Measurements from ENCODE around the gene WDR5. TPM values are rescaled to one million over a fixed set of nuclear protein-coding genes. Genes with fewer than 3 reads are reported as not detected.

Gene WDR5
- total RNA-seq, 2 experiments from 2014 or later = 62.9 to 63.6 TPM

DNA sequence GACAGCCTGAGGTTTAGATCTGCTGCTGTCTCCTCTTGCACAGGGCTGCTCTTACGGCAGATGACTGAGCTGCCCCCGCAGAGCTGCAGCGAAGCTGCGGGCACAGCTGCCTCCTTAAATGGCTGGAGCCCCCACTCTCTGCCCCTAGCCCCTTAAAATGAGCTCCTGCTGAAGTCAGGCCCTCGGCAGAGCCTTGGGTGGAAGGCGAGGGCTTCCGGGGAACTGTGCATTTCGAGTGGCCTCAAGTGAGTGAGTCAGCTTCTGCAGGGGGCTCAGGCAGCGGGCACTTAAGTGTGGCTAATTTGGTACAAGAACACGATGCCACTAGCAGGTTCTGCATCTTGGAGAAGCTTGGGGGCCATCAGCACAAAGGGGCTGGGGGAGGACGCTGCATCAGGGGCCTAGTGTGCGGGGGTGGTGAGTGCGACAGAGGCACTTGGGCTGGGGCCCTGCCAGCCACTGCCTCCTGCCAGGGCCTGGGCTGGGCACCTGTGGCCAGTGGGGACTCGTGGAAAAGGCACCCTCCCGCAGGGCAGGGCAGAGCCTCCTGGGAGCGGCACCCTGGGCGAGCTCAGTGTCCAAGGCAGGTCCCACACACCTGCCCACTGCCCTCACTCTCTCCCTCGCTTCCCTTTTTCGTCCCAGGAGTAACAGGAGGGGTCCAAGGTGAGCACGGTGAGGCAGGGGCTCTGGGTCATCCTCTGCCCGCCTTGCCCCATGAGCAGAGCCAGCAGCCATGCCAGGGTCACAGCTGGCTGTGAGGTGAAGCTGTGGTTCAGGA, 57.3 kb downstream of the WDR5 start:
- CTCF ChIA-PET = no interaction called here
- POLR2A ChIA-PET = no interaction called here

DNA sequence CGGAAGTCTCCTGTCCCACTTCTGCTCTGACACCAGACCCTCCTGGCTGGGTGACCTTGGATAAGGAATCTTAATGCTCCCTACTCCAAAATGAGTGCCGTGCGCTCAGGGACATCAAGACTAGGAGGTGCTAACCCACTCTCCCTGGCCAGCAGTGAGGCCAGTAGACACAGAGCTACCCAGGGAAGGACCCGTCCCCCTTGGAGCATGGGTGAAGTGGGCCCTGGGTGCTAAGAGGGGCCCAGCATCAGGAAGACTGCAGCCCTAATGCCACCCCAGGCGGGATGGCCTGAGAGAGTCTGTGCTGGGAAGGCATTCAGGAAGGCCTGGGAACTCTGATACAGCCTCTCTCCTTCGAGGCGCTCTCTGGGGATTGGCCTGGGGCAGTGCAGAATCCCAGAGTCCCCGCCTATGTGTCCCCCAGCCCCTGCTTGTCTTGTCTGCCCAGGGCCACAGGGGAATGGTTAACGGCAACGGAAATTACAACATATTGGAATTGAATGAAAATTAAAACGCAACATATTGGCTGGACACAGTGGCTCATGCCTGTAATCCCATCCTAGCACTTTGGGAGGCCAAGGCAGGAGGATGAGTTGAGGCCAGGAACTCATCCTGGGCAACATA, 58.1 kb downstream of the WDR5 start:
- CTCF ChIA-PET = no interaction called here

DNA sequence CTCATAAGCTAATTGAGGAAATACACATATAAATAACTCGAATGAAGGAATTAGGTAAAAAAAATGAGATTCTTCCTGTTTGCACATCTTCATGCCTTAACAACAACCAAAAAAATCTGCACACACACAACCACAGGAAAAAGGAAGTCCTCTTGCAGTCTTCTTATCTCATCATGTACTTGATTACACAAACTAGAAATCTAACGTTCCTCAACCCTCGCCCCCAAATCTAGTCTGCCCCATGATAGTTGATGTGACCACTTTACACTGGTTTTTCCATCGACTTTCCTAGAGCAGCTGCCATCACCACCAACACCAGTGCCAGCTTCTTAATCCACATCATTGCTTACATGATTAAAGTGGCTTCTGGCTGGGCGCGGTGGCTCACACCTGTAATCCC, 59.7 kb downstream of the WDR5 start:
- POLR2A ChIA-PET = no interaction called here
- CTCF ChIA-PET = interaction anchor here (1.5 kb wide), 1 partner anchor 25 kb away, joined by 4 read pairs; no protein-coding TSS in a partner anchor

More for the DNA sequence above, 58.1 kb downstream of the WDR5 start:
- POLR2A ChIA-PET = no interaction called here

DNA sequence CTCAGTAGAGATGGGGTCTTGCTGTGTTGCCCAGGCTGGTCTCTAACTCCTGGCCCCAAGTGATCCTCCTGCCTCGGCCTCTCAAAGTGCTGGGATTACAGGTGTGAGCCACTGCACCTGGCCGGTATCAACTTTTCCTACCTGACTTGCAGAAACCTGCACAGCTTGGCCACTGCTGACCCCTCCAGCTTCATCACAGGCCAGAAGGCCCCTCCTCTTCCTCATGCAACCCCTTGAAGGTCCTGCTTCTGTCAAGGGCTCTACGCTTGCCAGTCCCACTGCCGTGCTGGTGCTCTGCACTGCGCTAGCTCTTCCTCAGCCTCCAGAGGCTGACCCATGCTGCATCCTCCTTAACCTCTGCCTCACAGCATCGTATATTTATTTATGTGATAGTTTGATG, 61.0 kb downstream of the WDR5 start:
- CTCF ChIA-PET = no interaction called here
- POLR2A ChIA-PET = no interaction called here

DNA sequence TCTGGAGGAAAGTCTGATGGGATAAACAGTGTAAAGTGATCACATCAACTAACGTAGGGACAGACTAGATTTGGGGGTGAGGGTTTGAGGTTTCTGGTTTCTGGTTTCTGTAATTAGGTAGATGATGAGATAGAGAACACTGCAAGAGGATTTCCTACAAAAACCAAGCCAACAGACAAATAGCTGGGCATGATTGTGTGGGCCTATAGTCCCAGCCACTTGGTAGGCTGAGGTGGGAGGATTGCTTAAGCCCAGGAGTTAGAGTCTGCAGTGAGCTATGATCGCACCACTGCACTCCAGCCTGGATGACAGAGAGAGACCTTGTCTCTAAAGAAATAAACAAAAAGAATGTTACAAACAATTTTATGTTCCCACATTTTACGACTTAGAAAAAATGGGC, 62.9 kb downstream of the WDR5 start:
- ChIA-PET CTCF (interaction anchor here (0.8 kb wide), 1 partner anchor 28 kb away, joined by 3 read pairs; no protein-coding TSS in a partner anchor), POLR2A (no interaction called here)

DNA sequence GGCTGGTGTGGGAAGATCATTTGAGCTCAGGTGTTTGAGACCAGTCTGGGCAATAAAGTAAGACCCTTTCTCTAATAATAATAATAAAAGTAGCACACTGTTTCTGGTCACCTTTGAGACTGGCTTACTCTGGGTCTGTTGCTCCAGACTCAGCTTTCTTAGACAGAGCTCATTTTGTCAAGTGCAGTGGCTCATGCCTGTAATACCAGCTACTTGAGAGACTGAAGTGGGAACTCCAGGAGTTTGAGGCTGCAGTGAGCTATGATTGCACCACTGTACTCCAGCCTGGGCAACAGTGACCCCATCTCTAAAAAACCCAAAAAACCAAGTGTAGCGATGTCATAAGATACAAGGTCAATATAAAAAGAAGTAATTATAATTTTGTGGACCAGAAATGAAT, 64.8 kb downstream of the WDR5 start:
- POLR2A ChIA-PET = no interaction called here

DNA sequence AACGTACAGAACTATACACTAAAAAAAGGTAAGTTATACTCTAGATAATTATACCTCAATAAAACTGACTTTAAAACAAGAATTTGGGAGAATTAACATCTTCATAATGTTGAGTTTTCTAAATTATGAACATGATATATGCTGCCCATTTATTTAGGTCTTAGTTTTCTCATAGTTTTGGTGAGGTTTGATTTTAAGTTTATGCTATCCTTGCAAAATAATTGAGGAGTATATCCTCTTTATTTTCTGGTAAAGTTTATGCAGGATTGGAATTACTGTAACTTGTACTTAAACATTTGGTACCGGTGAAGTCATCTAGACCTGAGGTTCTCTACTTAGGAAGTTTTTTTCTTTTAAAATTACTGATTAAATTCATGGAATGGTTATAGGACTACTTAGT, 67.3 kb downstream of the WDR5 start:
- POLR2A ChIA-PET = no interaction called here
- CTCF ChIA-PET = no interaction called here

More for the DNA sequence above, 64.8 kb downstream of the WDR5 start:
- CTCF ChIA-PET = interaction anchor here (0.9 kb wide), 1 partner anchor 25 kb away, joined by 3 read pairs; no protein-coding TSS in a partner anchor

DNA sequence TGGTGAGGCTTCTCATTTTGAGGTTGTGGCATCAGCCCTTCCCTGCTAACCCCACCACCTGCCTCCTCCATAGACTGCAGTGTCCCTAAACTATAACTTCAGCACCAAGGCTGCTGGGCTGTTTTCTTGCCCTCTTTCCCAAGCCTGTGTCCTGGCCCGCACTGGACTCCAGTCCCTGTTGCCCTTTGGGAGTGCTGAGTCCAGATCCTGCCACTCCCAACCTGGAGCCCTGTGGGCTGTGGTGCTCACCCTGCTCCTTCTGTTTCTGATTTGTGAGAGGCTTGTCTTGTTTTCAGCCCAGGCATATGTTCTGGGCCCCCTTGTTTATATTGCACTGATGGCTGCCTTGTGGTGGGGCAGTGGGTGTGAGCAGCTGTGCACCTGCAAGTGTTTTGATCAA, 68.2 kb downstream of the WDR5 start:
- POLR2A ChIA-PET = no interaction called here
- CTCF ChIA-PET = no interaction called here

DNA sequence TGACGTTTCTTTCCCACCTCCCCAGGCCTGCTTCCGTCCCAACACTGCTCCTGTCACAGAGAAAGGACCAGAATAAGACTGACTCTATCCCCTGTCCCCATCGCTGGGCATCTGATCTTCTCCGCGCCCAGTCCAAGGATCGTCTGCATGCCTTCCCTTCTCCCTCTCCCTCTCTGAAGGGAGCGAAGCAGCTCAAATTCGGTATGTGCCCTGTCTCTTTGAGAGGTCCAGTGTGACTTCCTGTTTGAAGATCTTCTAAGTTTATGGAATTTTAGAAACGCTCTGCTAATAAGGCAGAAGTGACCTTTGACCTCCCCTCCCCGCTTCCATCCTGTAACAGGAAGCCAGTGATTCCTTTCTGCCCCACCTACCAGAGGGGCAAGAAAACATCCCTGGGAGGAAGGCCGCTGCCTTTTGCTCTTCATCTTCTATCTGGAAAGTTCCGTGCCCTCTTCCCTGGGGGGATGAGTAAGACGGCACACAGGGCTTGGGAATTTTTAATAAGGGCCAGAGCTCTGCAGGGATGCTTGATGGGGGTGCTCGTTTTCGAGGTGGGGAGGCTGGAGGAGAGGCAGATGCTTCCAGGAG, 69.2 kb downstream of the WDR5 start:
- ChIA-PET CTCF (no interaction called here), POLR2A (no interaction called here)

DNA sequence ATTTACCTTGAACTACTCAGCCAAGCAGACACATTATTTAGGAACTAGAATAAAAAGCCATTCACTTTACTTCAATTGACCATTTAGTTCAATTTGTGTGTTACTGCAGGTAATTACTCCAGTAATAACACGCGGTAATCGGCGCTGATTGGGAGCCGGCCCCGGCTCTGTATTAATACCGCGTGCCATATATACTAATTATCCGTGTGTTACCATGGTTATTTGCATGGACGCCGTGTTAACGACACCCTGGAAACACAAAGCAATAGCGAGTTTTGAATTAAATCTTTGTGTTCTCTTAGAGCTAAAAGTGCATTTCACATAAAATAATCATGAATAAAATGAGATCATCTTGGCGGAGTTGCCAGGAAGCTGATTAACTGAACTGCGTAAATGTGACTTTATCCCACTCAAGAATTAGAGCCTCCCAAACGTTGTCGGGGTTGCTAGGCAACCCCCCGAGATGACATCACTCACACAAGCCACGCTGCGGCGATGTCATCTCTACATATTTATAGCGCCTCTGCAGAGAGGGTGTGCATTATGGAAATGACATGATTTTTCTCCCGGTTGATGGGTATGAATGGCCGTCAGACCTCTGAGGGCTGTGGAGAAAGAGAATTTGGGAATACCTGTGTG, 69.9 kb downstream of the WDR5 start:
- ChIA-PET CTCF (interaction anchor here (0.6 kb wide), 1 partner anchor 40 kb away, joined by 3 read pairs; no protein-coding TSS in a partner anchor), POLR2A (no interaction called here)

DNA sequence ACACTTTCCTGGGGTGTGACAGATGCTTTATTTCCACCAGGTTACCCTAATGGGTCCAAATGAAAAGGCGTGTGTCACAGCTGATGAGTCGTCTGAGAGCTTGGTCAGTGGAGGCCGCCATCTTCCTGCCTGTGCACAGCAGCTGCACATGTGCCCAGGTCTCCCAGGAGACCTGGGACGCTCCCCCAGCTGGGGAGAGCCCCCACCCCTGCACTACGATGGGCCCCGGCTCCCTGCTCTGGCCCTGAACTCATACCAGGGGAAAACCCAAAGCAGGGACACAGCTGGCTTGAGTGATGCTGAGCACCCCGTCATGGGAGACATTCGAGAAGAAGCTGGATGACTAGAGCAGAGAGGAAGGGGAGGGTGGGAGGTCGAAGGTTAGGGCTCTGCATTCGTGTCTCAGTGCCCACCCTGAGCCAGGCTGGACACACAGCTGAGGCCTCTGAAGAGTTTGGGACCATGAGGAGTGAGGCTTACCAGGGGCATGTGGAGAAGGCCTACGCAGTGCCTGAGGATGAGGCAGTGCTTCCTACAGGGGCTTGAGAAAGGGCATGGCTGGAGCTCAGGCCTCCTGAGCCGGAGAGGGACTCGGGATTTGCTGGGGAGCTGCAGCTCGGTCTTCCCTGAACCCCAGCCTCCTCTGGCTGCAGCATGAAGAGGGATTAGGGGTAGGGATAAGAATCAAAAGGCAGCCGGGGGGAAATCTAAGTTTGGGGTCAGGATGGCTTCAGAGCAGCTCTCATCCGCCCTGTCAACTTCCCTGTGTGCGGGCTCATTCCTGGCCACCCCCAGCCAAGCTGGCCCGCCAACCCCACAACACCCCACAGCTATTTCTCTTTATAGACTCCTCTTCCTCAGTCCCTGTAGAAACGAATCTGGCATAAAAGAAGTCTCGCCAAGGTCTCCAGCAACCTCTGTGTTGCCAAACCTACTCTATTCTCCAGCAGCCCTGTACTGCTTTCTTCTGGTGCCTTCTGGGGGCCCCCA, 70.7 kb downstream of the WDR5 start:
- CTCF ChIA-PET = interaction anchor here (0.6 kb wide), 1 partner anchor 41 kb away, joined by 3 read pairs; no protein-coding TSS in a partner anchor

DNA sequence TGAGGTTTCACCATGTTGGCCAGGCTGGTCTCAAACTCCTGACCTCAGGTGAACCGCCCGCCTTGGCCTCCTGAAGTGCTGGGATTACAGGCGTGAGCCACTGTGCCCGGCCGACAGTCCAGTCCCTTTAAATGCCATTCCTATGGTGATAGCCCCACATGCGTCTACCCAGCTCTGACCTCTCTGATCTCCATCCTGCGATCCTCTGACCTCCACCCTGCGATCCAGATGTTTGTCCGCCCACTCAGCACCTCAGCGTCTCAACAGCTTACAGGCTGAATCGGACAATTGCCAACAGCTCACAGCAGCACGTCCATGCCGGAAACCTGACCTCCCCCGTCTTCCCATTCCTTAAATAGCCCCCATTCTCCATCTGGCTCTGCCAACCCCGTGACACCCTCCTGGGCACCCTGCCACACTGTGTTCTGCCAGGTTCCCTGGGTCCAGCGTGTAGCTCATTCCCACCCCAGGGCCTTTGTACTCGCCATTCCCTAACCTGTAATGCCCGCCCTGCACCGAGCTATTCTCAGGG, 72.5 kb downstream of the WDR5 start:
- CTCF ChIA-PET = no interaction called here
- POLR2A ChIA-PET = no interaction called here

More for the DNA sequence above, 70.7 kb downstream of the WDR5 start:
- POLR2A ChIA-PET = no interaction called here

DNA sequence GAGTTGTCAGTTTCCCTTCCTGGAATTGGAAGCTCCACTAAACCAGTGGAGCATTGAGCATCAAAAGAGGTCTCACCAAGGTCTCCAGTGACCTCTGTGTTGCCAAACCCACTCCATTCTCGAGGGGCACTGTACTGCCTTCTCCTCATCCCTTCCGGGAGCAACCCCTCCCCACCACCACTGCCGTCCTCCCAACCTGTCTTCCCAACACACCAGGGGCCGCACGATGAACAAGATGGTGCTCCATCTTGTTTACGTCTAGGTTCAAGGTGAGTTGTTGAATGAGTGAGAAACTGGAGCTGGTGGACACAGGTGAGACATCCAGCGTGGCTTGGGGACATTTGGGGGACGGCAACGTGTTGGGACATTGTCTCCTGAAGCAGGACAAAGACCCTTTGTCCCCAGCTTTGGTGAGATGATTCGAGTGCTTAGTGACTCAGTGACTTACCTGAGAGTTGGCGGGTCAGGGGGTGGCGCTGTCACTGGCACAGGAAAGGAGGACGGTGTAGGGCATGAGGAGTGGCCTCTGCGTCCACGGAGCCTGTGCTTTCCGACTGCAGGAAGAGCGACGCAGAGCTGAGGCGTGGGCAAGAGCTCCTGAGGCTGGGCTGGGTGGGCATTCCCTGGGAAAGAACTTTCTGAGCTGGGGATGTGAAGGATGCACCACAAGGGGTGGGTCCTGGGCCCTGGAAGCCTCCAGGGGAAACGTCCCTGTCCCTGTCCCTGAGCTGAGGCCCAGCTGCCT, 73.3 kb downstream of the WDR5 start:
- ChIA-PET CTCF (no interaction called here), POLR2A (no interaction called here)

Other genes with a start within 250 kb of the WDR5 start
- 1 to 10 TPM; 6.2 to 6.7 TPM for gene VAV2, start 143.8 kb upstream of the WDR5 start, total RNA-seq
- 10 to 100 TPM; 16.4 to 16.7 TPM for gene BRD3OS, start 110.6 kb upstream of the WDR5 start, total RNA-seq
- 10 to 100 TPM; 36.6 to 37.2 TPM for gene BRD3, start 68.1 kb upstream of the WDR5 start, total RNA-seq
- 10 to 100 TPM; 22.3 to 30.5 TPM for gene RNU6ATAC, start 28.5 kb downstream of the WDR5 start, total RNA-seq
- 1 to 10 TPM; 6.4 to 6.7 TPM for gene RXRA, start 190.4 kb downstream of the WDR5 start, total RNA-seq